Measurements from ENCODE around the gene FAM177A1. TPM values are rescaled to one million over a fixed set of nuclear protein-coding genes. Genes with fewer than 3 reads are reported as not detected.
A peak's percentile ranks its signal among the peaks of the same experiment; 100 is the strongest.
"Not testable (repeated sequence)": the region's sequence is repeated elsewhere in the genome, so short reads cannot be mapped to it uniquely, and the experiment has no call there.

FAM177A1 gene
- total RNA-seq, 6 experiments from 2014 or later: 80.2 to 99.5 (median 91.9) TPM

GRCh38 chr14:35083530-35084150 is 37.6 kb downstream of the FAM177A1 start:
- TF ChIP-seq CTCF (IDR thresholded peaks at IDR 0.05): no peak
- Mint-ChIP-seq H3K4me1 (ENCODE audit: low read depth) (peaks cover 9% of the 10 kb centered on the region), H3K9me3 (no peaks in the 10 kb centered on the region), H3K27me3 (ENCODE audit: insufficient read depth) (no peaks in the 10 kb centered on the region; the same call in 1 of the 2 replicates), H3K27ac (no peak overlapping the region), H3K4me3 (no peak overlapping the region), H3K36me3 (ENCODE audit: low read depth) (peaks cover 19% of the 10 kb centered on the region)
- no peak for DNase-seq

- Mint-ChIP-seq H3K4me3 (no peak overlapping the region), H3K4me1 (ENCODE audit: low read depth) (peaks cover 15% of the 10 kb centered on the region), H3K27ac (no peak overlapping the region), H3K9me3 (no peaks in the 10 kb centered on the region), H3K27me3 (ENCODE audit: insufficient read depth) (no peaks in the 10 kb centered on the region; the same call in 1 of the 2 replicates), H3K36me3 (ENCODE audit: low read depth) (peaks cover 19% of the 10 kb centered on the region)
- DNase-seq: no peak
- TF ChIP-seq CTCF (IDR thresholded peaks at IDR 0.05): no peak
Observed at GRCh38 chr14:35085441-35085840, 39.4 kb downstream of the FAM177A1 start.

- Mint-ChIP-seq H3K36me3 (ENCODE audit: low read depth) (peaks cover 21% of the 10 kb centered on the region), H3K27ac (peak overlapping the region; percentile 15; the same call in 1 of the 2 replicates)
- TF ChIP-seq CTCF (IDR thresholded peaks at IDR 0.05): no peak
Observed at GRCh38 chr14:35088514-35088913, 42.4 kb downstream of the FAM177A1 start.

GRCh38 chr14:35094645-35095044 is 48.6 kb downstream of the FAM177A1 start:
- not testable (repeated sequence) for H3K9me3 Mint-ChIP-seq; H3K27ac Mint-ChIP-seq; H3K4me1 Mint-ChIP-seq (ENCODE audit: low read depth); DNase-seq; H3K27me3 Mint-ChIP-seq (ENCODE audit: insufficient read depth); H3K4me3 Mint-ChIP-seq
- H3K36me3 Mint-ChIP-seq (ENCODE audit: low read depth): peaks cover 22% of the 10 kb centered on the region; the same call in 1 of the 2 replicates

More at GRCh38 chr14:35088514-35088913, 42.4 kb downstream of the FAM177A1 start:
- DNase-seq: peak; percentile 25
- H3K27me3 Mint-ChIP-seq (ENCODE audit: insufficient read depth): no peaks in the 10 kb centered on the region
- peaks cover 15% of the 10 kb centered on the region for H3K4me1 Mint-ChIP-seq (ENCODE audit: low read depth)
- no peaks in the 10 kb centered on the region for H3K9me3 Mint-ChIP-seq
- no peak overlapping the region for H3K4me3 Mint-ChIP-seq

GRCh38 chr14:35107866-35108265 is 61.8 kb downstream of the FAM177A1 start:
- no peak overlapping the region for H3K4me3 Mint-ChIP-seq
- H3K27ac Mint-ChIP-seq: no peak overlapping the region
- H3K36me3 Mint-ChIP-seq (ENCODE audit: low read depth): peaks cover 44% of the 10 kb centered on the region
- no peak for DNase-seq
- H3K4me1 Mint-ChIP-seq (ENCODE audit: low read depth): 0 out of 2 replicates have a peak, but pooled peaks cover 5% of the 10 kb centered on the region
- TF ChIP-seq CTCF (IDR thresholded peaks at IDR 0.05): no peak
- peaks cover 6% of the 10 kb centered on the region for H3K9me3 Mint-ChIP-seq
- no peaks in the 10 kb centered on the region for H3K27me3 Mint-ChIP-seq (ENCODE audit: insufficient read depth)

- H3K27me3 Mint-ChIP-seq (ENCODE audit: insufficient read depth): peaks cover 2% of the 10 kb centered on the region; the same call in 1 of the 2 replicates
- H3K4me1 Mint-ChIP-seq (ENCODE audit: low read depth): peaks cover 8% of the 10 kb centered on the region
- H3K4me3 Mint-ChIP-seq: no peak overlapping the region
- peaks cover 6% of the 10 kb centered on the region for H3K9me3 Mint-ChIP-seq
- no peak for TF ChIP-seq CTCF (IDR thresholded peaks at IDR 0.05)
- peaks cover 48% of the 10 kb centered on the region for H3K36me3 Mint-ChIP-seq (ENCODE audit: low read depth)
- no peak for DNase-seq
- no peak overlapping the region for H3K27ac Mint-ChIP-seq
Observed at GRCh38 chr14:35112641-35113040, 66.6 kb downstream of the FAM177A1 start.

Measured in HFFc6 (cell line).